Measurements from ENCODE around the gene STX4.

DNA sequence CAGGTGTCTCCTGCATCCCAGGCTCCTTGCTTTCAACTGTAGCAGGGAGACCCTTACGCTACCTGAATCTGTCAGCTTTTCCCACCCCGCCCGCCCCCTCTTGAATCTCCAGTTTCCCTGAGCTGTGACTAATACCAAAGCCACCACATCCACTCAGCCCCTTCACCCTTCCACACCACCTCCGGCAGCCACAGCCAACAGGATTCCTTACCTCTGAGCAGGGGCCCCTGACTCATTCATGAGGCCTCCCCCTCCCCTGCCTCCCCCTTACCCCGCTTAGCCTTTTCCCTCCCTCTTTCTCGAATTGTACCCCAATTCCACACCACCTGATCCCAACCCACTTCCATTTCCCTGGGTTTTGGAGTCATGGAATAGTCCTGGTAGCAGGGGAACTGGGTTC is 25.2 kb upstream of the STX4 start:
- TF ChIP-seq REST (IDR thresholded peaks at IDR 0.05; ENCODE audit: insufficient read depth in 1 of 2, low read depth in 2 of 2, low read length in 2 of 2) (no peak), TAF1 (IDR thresholded peaks at IDR 0.05; ENCODE audit: borderline replicate concordance, insufficient read depth, low read length) (no peak), SIN3A (IDR thresholded peaks at IDR 0.05; ENCODE audit: borderline replicate concordance, insufficient read depth, low read length) (no peak), POLR2AphosphoS5 (IDR thresholded peaks at IDR 0.05; ENCODE audit: low read depth, low read length) (no peak), FOXP2 (optimal IDR thresholded peaks at IDR 0.05; ENCODE audit: borderline replicate concordance, extremely low read depth, extremely low read length, insufficient read depth) (no peak)
